Renal pelvis (tissue), 12 donors: Measurements from ENCODE around the gene OR8H3. TPM values are rescaled to one million over a fixed set of nuclear protein-coding genes. Genes with fewer than 3 reads are reported as not detected.
"Not testable (repeated sequence)": the region's sequence is repeated elsewhere in the genome, so short reads cannot be mapped to it uniquely, and the experiment has no call there.

ENCODE experiments used
- DNase-seq: peaks from one replicate; pipeline ENCODE4 v3.0.0-alpha.2; 2013
- long read RNA-seq, 16 experiments: transcript quantifications; one replicate each; lab custom pipeline, GENCODE V29; 2026
- polyA plus RNA-seq, 3 donors: library from polyadenylated mRNA; unstranded; fragments of 120-200 nt; gene quantifications; one replicate each; pipeline ENCODE4 v1.2.1, GENCODE V29; 2013; ENCODE audit not compliant: insufficient read length in 3 of 3

Gene OR8H3
- polyA plus RNA-seq: not detected
- long read RNA-seq, donor 1: 0 reads
- long read RNA-seq, donor 2: 0 reads
- long read RNA-seq, donor 3: 0 reads
- long read RNA-seq, donor 4: 0 reads
- long read RNA-seq, donor 5: 0 reads
- long read RNA-seq, donor 6: 0 reads
- long read RNA-seq, donor 7: 0 reads
- long read RNA-seq, donor 8: 0 reads
- long read RNA-seq, donor 9: 0 reads
- long read RNA-seq, donor 10: 0 reads
- long read RNA-seq, donor 11: 0 reads
- long read RNA-seq, donor 12: 0 reads
- long read RNA-seq, donor 13: 0 reads
- long read RNA-seq, donor 14: 0 reads
- long read RNA-seq, donor 15: 0 reads
- long read RNA-seq, donor 16: 0 reads

DNA sequence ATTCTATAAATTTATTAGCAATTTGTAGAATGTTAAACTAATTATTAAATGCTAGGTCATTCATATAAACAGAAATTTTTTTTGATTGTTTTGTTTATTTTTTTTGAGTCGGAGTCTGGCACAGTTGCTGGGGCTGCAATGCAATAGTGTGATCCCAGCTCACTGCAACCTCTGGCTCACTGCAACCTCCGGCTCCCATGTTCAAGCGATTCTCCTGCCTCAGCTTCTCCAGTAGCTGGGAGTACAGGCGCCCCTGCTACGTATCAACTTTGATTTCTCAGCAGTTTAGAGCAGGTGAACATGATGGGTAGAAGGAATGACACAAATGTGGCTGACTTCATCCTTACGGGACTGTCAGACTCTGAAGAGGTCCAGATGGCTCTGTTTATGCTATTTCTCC, at the start of gene OR8H3:
Gene OR8H3 (plus strand): TSS at position 301 of the 400 bp plus-strand sequence. CDS start 0 bp downstream, at position 301.
- no peak for DNase-seq

DNA sequence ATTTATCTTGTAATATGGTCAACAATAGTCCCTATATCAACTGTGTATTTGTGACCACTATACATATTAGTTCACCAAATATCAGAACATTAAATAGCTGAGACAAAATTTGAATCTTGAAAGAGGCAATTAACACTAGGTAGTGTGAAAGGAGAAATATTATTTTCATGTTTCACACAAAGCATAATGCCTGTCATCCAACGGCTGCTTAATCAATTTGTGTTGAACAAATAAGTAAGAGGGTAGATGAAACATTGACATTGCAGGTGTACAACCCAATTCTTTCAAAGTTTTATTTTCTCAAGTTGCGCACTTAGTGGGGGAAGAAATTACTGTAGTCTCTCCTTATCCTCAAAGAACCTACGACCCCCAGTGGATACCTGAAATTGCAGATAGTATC, 32.5 kb upstream of the OR8H3 start:
- DNase-seq: no peak

DNA sequence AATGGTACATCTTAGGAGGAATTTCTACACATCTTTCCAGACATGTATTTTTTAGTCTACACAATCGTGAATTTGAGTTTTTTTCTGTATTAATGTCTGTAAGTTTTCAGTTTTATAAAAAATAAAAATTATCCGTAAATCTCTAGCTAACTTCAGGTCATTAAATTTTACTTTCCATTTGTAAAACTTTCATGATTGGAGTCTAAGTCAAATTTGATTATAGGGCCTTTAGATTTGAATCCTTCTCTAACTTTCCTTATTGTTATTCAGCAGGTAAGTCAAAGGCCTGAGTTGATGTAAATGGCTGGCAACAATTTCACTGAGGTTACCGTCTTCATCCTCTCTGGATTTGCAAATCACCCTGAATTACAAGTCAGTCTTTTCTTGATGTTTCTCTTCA, 29.2 kb upstream of the OR8H3 start, which contains the start of gene OR8I2:
Gene OR8I2 (plus strand): TSS at position 301 of the 400 bp plus-strand sequence. CDS start 0 bp downstream, at position 301.
- DNase-seq: no peak

DNA sequence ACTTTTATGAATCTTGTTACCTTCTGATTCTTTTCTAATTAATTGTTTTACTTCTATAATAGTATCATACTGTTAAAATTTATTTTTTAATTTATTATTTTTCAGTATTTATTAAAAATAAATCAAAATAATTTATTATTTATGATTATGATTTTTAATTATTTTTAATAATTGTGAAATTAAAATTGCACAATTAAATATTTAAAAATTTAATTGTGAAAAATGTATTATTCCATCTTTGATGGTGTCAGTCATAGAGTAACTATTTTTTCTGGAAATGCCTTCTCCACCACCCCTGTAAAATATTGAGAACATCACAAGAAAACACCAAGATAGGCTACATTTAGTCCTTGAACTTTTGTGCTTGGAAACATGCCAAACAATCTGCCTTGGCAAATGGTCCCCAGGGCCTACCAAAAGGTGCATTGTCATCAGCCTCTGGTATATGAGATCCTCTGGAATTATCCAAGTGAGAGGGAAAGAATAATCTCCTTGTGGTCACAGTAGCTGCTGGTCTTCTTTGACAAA, 18.9 kb upstream of the OR8H3 start, which contains the start of gene OR8H2:
Gene OR8H2 (plus strand): TSS at position 478 of the 528 bp plus-strand sequence. CDS start 1,356 bp downstream, outside the sequence.
- no peak for DNase-seq

GRCh38 chr11:56140151-56140661, 18.0 kb downstream of the OR8H3 start, which contains the start of gene OR8J3:
Gene OR8J3 (minus strand): TSS chr11:56140201. CDS start chr11:56137718, 2,483 bp downstream.
- DNase-seq: no peak

- DNase-seq: not testable (repeated sequence)
Observed at GRCh38 chr11:56143681-56144080, 21.5 kb downstream of the OR8H3 start.

GRCh38 chr11:56151376-56151775, 29.2 kb downstream of the OR8H3 start:
- no peak for DNase-seq

DNA sequence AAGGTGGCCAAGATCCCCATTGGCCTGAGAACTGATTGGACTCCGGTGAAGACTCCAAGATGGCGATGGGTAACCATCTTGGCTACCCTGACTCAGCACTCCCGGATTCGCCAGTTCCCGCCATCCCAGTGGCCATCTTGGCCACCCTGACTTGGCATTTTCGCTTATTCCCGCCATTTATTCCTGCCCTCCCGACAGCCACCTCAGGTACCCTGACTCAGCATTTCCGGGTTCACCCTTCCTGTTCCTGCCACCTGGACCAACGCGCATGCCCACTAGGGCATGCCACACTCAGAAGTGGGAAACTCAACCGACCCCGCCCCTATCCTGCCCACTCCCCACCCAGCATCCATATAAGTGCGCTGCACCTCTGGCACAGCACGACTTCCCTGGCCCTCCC, 30.2 kb downstream of the OR8H3 start:
- DNase-seq: no peak

DNA sequence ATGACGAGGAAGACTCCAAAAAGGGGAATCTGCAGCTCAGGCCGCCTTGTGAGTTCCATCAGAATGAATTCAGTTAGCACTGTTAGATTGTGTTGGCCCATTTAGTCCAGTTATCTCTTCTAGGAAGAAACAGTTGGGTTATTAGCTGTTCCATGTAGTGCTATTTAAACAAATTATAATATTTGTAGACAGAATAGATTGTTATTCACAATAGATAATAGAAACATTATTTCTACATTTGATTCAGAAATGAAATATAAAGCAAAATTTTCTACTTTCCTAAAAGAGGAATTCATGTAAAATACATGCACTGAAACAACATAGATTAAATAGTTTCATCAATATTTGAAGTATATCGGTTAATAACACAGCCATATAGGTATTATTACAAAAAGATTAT, 38.0 kb downstream of the OR8H3 start, which contains the start of gene OR8K5:
Gene OR8K5 (minus strand): TSS at position 101 of the 400 bp plus-strand sequence. CDS start 0 bp downstream, at position 101.
- DNase-seq: no peak

DNA sequence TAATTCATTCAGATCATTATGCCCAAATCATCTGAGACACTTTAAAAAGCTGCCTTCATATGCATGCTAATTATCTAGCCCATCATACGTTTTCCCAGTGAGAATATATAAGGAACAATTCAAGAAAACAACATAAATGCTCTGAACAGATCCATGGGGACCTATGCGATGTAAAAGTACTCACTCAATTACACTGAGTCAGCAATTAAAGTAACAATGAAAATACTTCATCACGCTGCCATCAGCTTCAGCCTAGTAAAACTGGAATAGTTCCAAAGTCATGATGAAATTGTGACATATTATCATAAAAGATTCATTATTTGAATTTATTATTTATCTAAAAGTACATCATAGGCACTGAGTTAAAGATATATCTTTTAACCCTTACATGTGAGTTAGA, 41.6 kb downstream of the OR8H3 start:
- no peak for DNase-seq

DNA sequence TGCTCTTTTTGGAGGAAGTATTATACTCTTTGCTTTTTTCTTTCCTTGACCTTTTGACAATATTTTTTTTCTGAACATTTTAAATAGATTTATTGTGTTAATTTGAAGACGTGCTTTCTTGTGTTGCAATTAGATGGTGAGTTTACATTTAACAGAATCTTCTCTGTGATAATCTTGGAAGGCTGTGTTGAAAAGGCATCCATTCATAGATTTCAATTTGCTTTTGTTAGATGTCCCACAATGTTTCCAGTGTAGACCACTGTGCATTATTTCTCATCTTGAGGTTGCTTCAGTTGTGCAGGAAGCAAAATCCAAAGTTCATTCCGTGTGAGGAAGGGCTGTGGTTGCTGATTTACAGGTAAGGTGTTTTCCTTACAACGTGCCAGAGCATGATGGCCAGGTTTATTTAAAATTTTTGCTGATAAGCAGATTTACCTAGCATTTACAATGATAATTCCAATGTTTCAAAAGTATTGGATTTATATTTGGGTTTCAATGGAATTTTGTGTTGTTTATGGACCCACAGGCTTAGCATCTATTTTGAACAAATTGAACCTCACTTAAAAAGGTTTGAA, 50.2 kb downstream of the OR8H3 start:
- DNase-seq: no peak

Other genes starting within 250 kb of the OR8H3 start
- gene TRIM51, start 239.1 kb upstream of the OR8H3 start, polyA plus RNA-seq: not detected
- gene OR5W2, start 207.8 kb upstream of the OR8H3 start, polyA plus RNA-seq: not detected
- not detected for gene OR5I1, start 186.0 kb upstream of the OR8H3 start, polyA plus RNA-seq
- gene OR10AG1, start 152.4 kb upstream of the OR8H3 start, polyA plus RNA-seq: not detected
- gene OR5F1, start 127.7 kb upstream of the OR8H3 start, polyA plus RNA-seq: not detected
- gene OR5AS1, start 94.7 kb upstream of the OR8H3 start, polyA plus RNA-seq: under 1 TPM in 2 of 3 donors, not detected in 1; 0.06 to 0.09 TPM
- not detected for gene OR8I2, start 29.1 kb upstream of the OR8H3 start, polyA plus RNA-seq
- gene OR8H2, start 18.7 kb upstream of the OR8H3 start, polyA plus RNA-seq: under 1 TPM in 1 of 3 donors, not detected in 2; 0.05 TPM
- not detected for gene OR8J3, start 17.8 kb downstream of the OR8H3 start, polyA plus RNA-seq
- not detected for gene OR8K5, start 37.9 kb downstream of the OR8H3 start, polyA plus RNA-seq
- not detected for gene OR5J2, start 54.2 kb downstream of the OR8H3 start, polyA plus RNA-seq
- not detected for gene OR5T2, start 111.9 kb downstream of the OR8H3 start, polyA plus RNA-seq
- not detected for gene OR5T3, start 129.9 kb downstream of the OR8H3 start, polyA plus RNA-seq
- not detected for gene OR5T1, start 151.8 kb downstream of the OR8H3 start, polyA plus RNA-seq
- not detected for gene OR8H1, start 169.9 kb downstream of the OR8H3 start, polyA plus RNA-seq
- gene OR8K3, start 192.8 kb downstream of the OR8H3 start, polyA plus RNA-seq: not detected
- gene OR8K1, start 223.7 kb downstream of the OR8H3 start, polyA plus RNA-seq: not detected
- gene OR8J1, start 231.9 kb downstream of the OR8H3 start, polyA plus RNA-seq: not detected